ENCODE measurements around the gene WDFY2. TPM values are rescaled to one million over a fixed set of nuclear protein-coding genes. Genes with fewer than 3 reads are reported as not detected.

WDFY2 gene
- total RNA-seq, 1 donor from 2014 or later, result 16.2 TPM

GRCh38 chr13:51782026-51782710, 197.9 kb downstream of the WDFY2 start:
- Histone ChIP-seq H3K36me3 (ENCODE audit: insufficient read depth, low read length) (no peaks in the 10 kb centered on the region), H3K79me2 (ENCODE audit: insufficient read depth, low read length) (no peaks in the 10 kb centered on the region), H3K4me3 (ENCODE audit: insufficient read depth, low read depth, low read length) (no peak overlapping the region), H3K9me3 (ENCODE audit: insufficient read depth, low read depth, low read length) (no peaks in the 10 kb centered on the region), H3K27ac (ENCODE audit: low read depth, low read length) (no peak overlapping the region), H4K20me1 (ENCODE audit: insufficient read depth, low read length) (no peaks in the 10 kb centered on the region), H3K9ac (ENCODE audit: low read length) (no peak overlapping the region), H3K27me3 (ENCODE audit: insufficient read depth, low read length) (no peaks in the 10 kb centered on the region), H3K4me2 (ENCODE audit: low read length) (no peak overlapping the region), H3K4me1 (ENCODE audit: insufficient read depth, low read length) (no peaks in the 10 kb centered on the region), H2AFZ (ENCODE audit: low read depth, low read length) (no peak overlapping the region)
- TF ChIP-seq EZH2 (IDR thresholded peaks at IDR 0.05; ENCODE audit: insufficient read depth, low read length) (no peak), CTCF (IDR thresholded peaks at IDR 0.05; ENCODE audit: insufficient read depth, low read depth, low read length) (no peak)
- H3K27me3 Mint-ChIP-seq (ENCODE audit: low read depth, unreplicated experiment), result peaks cover 2% of the 10 kb centered on the region
- no peak for FAIRE-seq
- H3K36me3 Mint-ChIP-seq (ENCODE audit: low read depth, unreplicated experiment), result peaks cover 3% of the 10 kb centered on the region
- no peak overlapping the region for H3K4me3 Mint-ChIP-seq (ENCODE audit: unreplicated experiment)
- no peak overlapping the region for H3K27ac Mint-ChIP-seq (ENCODE audit: unreplicated experiment)
- H3K4me1 Mint-ChIP-seq (ENCODE audit: low read depth, unreplicated experiment), result peaks cover 5% of the 10 kb centered on the region
- DNase-seq (ENCODE audit: low read depth), result no peak
- H3K9me3 Mint-ChIP-seq (ENCODE audit: unreplicated experiment), result no peaks in the 10 kb centered on the region

- H3K36me3 Mint-ChIP-seq (ENCODE audit: low read depth, unreplicated experiment), result peaks cover 3% of the 10 kb centered on the region
- H3K79me2 ChIP-seq (ENCODE audit: insufficient read depth, low read length), result no peaks in the 10 kb centered on the region
- no peaks in the 10 kb centered on the region for H4K20me1 ChIP-seq (ENCODE audit: insufficient read depth, low read length)
- no peak overlapping the region for H3K4me2 ChIP-seq (ENCODE audit: low read length)
- H3K4me1 ChIP-seq (ENCODE audit: insufficient read depth, low read length), result no peaks in the 10 kb centered on the region
- no peak overlapping the region for H2AFZ ChIP-seq (ENCODE audit: low read depth, low read length)
- FAIRE-seq (no peak), DNase-seq (ENCODE audit: low read depth) (no peak)
- H3K9me3 Mint-ChIP-seq (ENCODE audit: unreplicated experiment), result no peaks in the 10 kb centered on the region
- TF ChIP-seq CTCF (IDR thresholded peaks at IDR 0.05; ENCODE audit: insufficient read depth, low read depth, low read length) (no peak), EZH2 (IDR thresholded peaks at IDR 0.05; ENCODE audit: insufficient read depth, low read length) (no peak)
- H3K27ac Mint-ChIP-seq (ENCODE audit: unreplicated experiment), result no peak overlapping the region
- H3K27me3 ChIP-seq (ENCODE audit: insufficient read depth, low read length), result no peaks in the 10 kb centered on the region
- H3K27me3 Mint-ChIP-seq (ENCODE audit: low read depth, unreplicated experiment), result peaks cover 2% of the 10 kb centered on the region
- no peaks in the 10 kb centered on the region for H3K36me3 ChIP-seq (ENCODE audit: insufficient read depth, low read length)
- no peak overlapping the region for H3K4me3 ChIP-seq (ENCODE audit: insufficient read depth, low read depth, low read length)
- H3K4me1 Mint-ChIP-seq (ENCODE audit: low read depth, unreplicated experiment), result peaks cover 5% of the 10 kb centered on the region
- no peak overlapping the region for H3K9ac ChIP-seq (ENCODE audit: low read length)
- no peaks in the 10 kb centered on the region for H3K9me3 ChIP-seq (ENCODE audit: insufficient read depth, low read depth, low read length)
- H3K4me3 Mint-ChIP-seq (ENCODE audit: unreplicated experiment), result no peak overlapping the region
- H3K27ac ChIP-seq (ENCODE audit: low read depth, low read length), result no peak overlapping the region
Observed at GRCh38 chr13:51783428-51784094, 199.3 kb downstream of the WDFY2 start.

DNA sequence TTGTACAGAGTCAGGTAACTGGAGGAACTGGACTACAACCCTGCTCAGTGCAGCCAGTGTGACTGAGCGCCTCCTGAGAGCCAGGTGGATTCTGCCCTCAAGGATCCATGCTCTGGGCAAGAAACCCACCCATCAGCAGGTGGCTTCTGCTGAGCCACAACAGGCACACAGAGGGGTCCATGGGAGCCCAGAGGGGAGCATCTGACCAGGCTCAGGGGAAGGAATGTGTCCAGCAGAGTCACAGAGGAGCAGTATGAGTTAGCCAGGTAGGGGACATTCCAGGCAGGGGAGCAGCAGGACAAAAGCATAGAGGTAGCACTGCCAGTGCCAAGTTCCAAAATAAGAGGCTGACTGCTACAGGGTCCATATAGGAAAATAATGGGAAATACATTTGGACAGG, 199.8 kb downstream of the WDFY2 start:
- H3K27ac ChIP-seq (ENCODE audit: low read depth, low read length), result no peak overlapping the region
- H3K4me3 ChIP-seq (ENCODE audit: insufficient read depth, low read depth, low read length), result no peak overlapping the region
- Mint-ChIP-seq H3K4me3 (ENCODE audit: unreplicated experiment) (no peak overlapping the region), H3K4me1 (ENCODE audit: low read depth, unreplicated experiment) (peaks cover 5% of the 10 kb centered on the region), H3K36me3 (ENCODE audit: low read depth, unreplicated experiment) (peaks cover under 1% of the 10 kb centered on the region), H3K9me3 (ENCODE audit: unreplicated experiment) (no peaks in the 10 kb centered on the region), H3K27ac (ENCODE audit: unreplicated experiment) (no peak overlapping the region), H3K27me3 (ENCODE audit: low read depth, unreplicated experiment) (peaks cover 2% of the 10 kb centered on the region)
- no peaks in the 10 kb centered on the region for H3K9me3 ChIP-seq (ENCODE audit: insufficient read depth, low read depth, low read length)
- H3K36me3 ChIP-seq (ENCODE audit: insufficient read depth, low read length), result no peaks in the 10 kb centered on the region
- no peak for FAIRE-seq
- no peak overlapping the region for H3K9ac ChIP-seq (ENCODE audit: low read length)
- H3K4me2 ChIP-seq (ENCODE audit: low read length), result no peak overlapping the region
- H4K20me1 ChIP-seq (ENCODE audit: insufficient read depth, low read length), result no peaks in the 10 kb centered on the region
- H3K4me1 ChIP-seq (ENCODE audit: insufficient read depth, low read length), result no peaks in the 10 kb centered on the region
- H2AFZ ChIP-seq (ENCODE audit: low read depth, low read length), result no peak overlapping the region
- no peak for TF ChIP-seq CTCF (IDR thresholded peaks at IDR 0.05; ENCODE audit: insufficient read depth, low read depth, low read length)
- H3K27me3 ChIP-seq (ENCODE audit: insufficient read depth, low read length), result no peaks in the 10 kb centered on the region
- DNase-seq (ENCODE audit: low read depth), result no peak
- H3K79me2 ChIP-seq (ENCODE audit: insufficient read depth, low read length), result no peaks in the 10 kb centered on the region
